ENCODE measurements around the gene STRIP2. TPM values are rescaled to one million over a fixed set of nuclear protein-coding genes. Genes with fewer than 3 reads are reported as not detected.

Gene STRIP2
- total and polyA plus RNA-seq, 2 of the 13 experiments (the other 11 are each of a cell fraction or from before 2014, with no cell fraction given) = 3.9 to 8.2 TPM

GRCh38 chr7:129434675-129435318, 565 bp downstream of the STRIP2 start (continued):
- TF ChIP-seq ZNF142 (CRISPR knock-in tag; IDR thresholded peaks at IDR 0.05) (no peak), PITX1 (CRISPR knock-in tag; IDR thresholded peaks at IDR 0.05) (0 out of 2 replicates have a peak, but pooled peaks have one; percentile 48), ZNF670 (CRISPR knock-in tag; IDR thresholded peaks at IDR 0.05; ENCODE audit: borderline replicate concordance) (no peak), RBFOX2 (IDR thresholded peaks at IDR 0.05; ENCODE audit: low read depth, low read length) (0 out of 2 replicates have a peak, but pooled peaks have one; percentile 2), ZNF713 (CRISPR knock-in tag; IDR thresholded peaks at IDR 0.05) (no peak), ARNT2 (CRISPR knock-in tag; IDR thresholded peaks at IDR 0.05; ENCODE audit: low read depth) (0 out of 2 replicates have a peak, but pooled peaks have one; percentile 1), XRCC5 (optimal IDR thresholded peaks at IDR 0.05; ENCODE audit: low read length) (peak; percentile 21), THAP11 (CRISPR knock-in tag; IDR thresholded peaks at IDR 0.05) (0 out of 2 replicates have a peak, but pooled peaks have one; percentile 6), KMT2A (CRISPR knock-in tag; IDR thresholded peaks at IDR 0.05) (0 out of 2 replicates have a peak, but pooled peaks have one; percentile 66), PHF20 (CRISPR knock-in tag; IDR thresholded peaks at IDR 0.05) (0 out of 2 replicates have a peak, but pooled peaks have one; percentile 3), ZNF772 (CRISPR knock-in tag; IDR thresholded peaks at IDR 0.05) (peak; percentile 43), UBTF (CRISPR knock-in tag; IDR thresholded peaks at IDR 0.05) (peak; percentile 70), ZNF589 (CRISPR knock-in tag; conservative IDR thresholded peaks at IDR 0.05) (0 out of 2 replicates have a peak, but pooled peaks have one; percentile 23), ZNF788 (CRISPR knock-in tag; IDR thresholded peaks at IDR 0.05; ENCODE audit: borderline replicate concordance) (0 out of 2 replicates have a peak, but pooled peaks have one; percentile 6), DNMT3B (CRISPR knock-in tag; conservative IDR thresholded peaks at IDR 0.05) (no peak), RELA (CRISPR knock-in tag; IDR thresholded peaks at IDR 0.05) (0 out of 2 replicates have a peak, but pooled peaks have one; percentile 15), PCBP1 (IDR thresholded peaks at IDR 0.05; ENCODE audit: borderline replicate concordance, low read depth, low read length) (no peak), ZNF546 (CRISPR knock-in tag; conservative IDR thresholded peaks at IDR 0.05) (0 out of 2 replicates have a peak, but pooled peaks have one; percentile 2), BATF2 (CRISPR knock-in tag; IDR thresholded peaks at IDR 0.05) (no peak), ETV6 (CRISPR knock-in tag; conservative IDR thresholded peaks at IDR 0.05) (0 out of 2 replicates have a peak, but pooled peaks have one; percentile 11), HDAC1 (CRISPR knock-in tag; IDR thresholded peaks at IDR 0.05) (0 out of 2 replicates have a peak, but pooled peaks have one; percentile 9)
